Skeletal muscle tissue (tissue), 4 donors: ENCODE data around the gene RTF2. TPM values are rescaled to one million over a fixed set of nuclear protein-coding genes. Genes with fewer than 3 reads are reported as not detected.

Experiments used
- H3K27ac ChIP-seq: one replicate; pipeline ENCODE4 v1.7.0; 2013; ENCODE audit warnings: mild to moderate bottlenecking, low read depth, low read length, inconsistent platforms
- H3K27me3 ChIP-seq, 3 donors: one replicate each; pipeline ENCODE4 v1.7.0; 2013; ENCODE audit warnings: low read length in 3 of 3; ENCODE audit not compliant: control insufficient read depth in 3 of 3, insufficient read depth in 3 of 3
- H3K36me3 ChIP-seq, 3 donors: one replicate each; pipeline ENCODE4 v1.7.0; 2013; ENCODE audit warnings: low read length in 3 of 3; ENCODE audit not compliant: control insufficient read depth in 3 of 3, insufficient read depth in 3 of 3
- H3K4me1 ChIP-seq, 3 donors: one replicate each; pipeline ENCODE4 v1.7.0; 2013; ENCODE audit warnings: low read length in 3 of 3, mild to moderate bottlenecking in 3 of 3; ENCODE audit not compliant: control insufficient read depth in 3 of 3, insufficient read depth in 3 of 3
- H3K4me3 ChIP-seq, 3 donors: one replicate each; pipeline ENCODE4 v1.7.0; 2013; ENCODE audit warnings: low read length in 3 of 3
- H3K9ac ChIP-seq, 3 donors: one replicate each; pipeline ENCODE4 v1.7.0; 2013; ENCODE audit warnings: low read length in 3 of 3, mild to moderate bottlenecking in 3 of 3, moderate library complexity in 2 of 3, low read depth in 1 of 3
- H3K9me3 ChIP-seq, 3 donors: one replicate each; pipeline ENCODE4 v1.7.0; 2013; ENCODE audit warnings: low read length in 3 of 3; ENCODE audit not compliant: control insufficient read depth in 3 of 3
- total RNA-seq: library from RNA; depleted of rRNA; stranded (reverse); fragments of >200 nt; gene quantifications from one replicate; pipeline ENCODE4 v1.2.3, GENCODE V29; 2014
- donor health status: Osteomylitis.

RTF2 gene
- total RNA-seq, 1 donor from 2014 or later, result 68.4 TPM

GRCh38 chr20:56433880-56434255, 34.6 kb upstream of the RTF2 start:
- Histone ChIP-seq H3K36me3 (no peaks in the 10 kb centered on the region), H3K4me1 (no peaks in the 10 kb centered on the region), H3K4me3 (no peak overlapping the region), H3K27ac (no peak overlapping the region), H3K9me3 (no peaks in the 10 kb centered on the region), H3K9ac (no peak overlapping the region), H3K27me3 (peaks cover 0 to 3% (median 0%) of the 10 kb centered on the region in 3 donors)

- Histone ChIP-seq H3K9ac (no peak overlapping the region), H3K27me3 (peaks cover 0 to 3% (median 0%) of the 10 kb centered on the region in 3 donors), H3K36me3 (no peaks in the 10 kb centered on the region), H3K9me3 (no peaks in the 10 kb centered on the region), H3K27ac (no peak overlapping the region), H3K4me3 (no peak overlapping the region), H3K4me1 (peaks cover 0 to 2% (median 2%) of the 10 kb centered on the region in 3 donors)
Measured at GRCh38 chr20:56437196-56437960, 31.0 kb upstream of the RTF2 start.

- Histone ChIP-seq H3K9me3 (no peaks in the 10 kb centered on the region), H3K4me1 (peaks cover 0 to 2% (median 2%) of the 10 kb centered on the region in 3 donors), H3K9ac (no peak overlapping the region), H3K4me3 (no peak overlapping the region), H3K27ac (no peak overlapping the region), H3K27me3 (peaks cover 0 to under 1% (median 0%) of the 10 kb centered on the region in 3 donors), H3K36me3 (no peaks in the 10 kb centered on the region)
Measured at GRCh38 chr20:56438284-56438683, 30.1 kb upstream of the RTF2 start.

- H3K9ac ChIP-seq, result no peak overlapping the region
- peak overlapping the region; percentile 25 for H3K27ac ChIP-seq
- no peaks in the 10 kb centered on the region for H3K36me3 ChIP-seq
- no peak overlapping the region for H3K4me3 ChIP-seq
- no peaks in the 10 kb centered on the region for H3K9me3 ChIP-seq
- peaks cover 0 to 2% (median 2%) of the 10 kb centered on the region in 3 donors for H3K4me1 ChIP-seq
- H3K27me3 ChIP-seq, result peaks cover 0 to 11% (median 2%) of the 10 kb centered on the region in 3 donors
Measured at GRCh38 chr20:56439771-56440291, 28.6 kb upstream of the RTF2 start.

GRCh38 chr20:56440346-56441007, 27.9 kb upstream of the RTF2 start:
- H3K4me1 ChIP-seq, result peaks cover 0 to 2% (median 2%) of the 10 kb centered on the region in 3 donors

GRCh38 chr20:56442389-56443365, 25.8 kb upstream of the RTF2 start:
- Histone ChIP-seq H3K4me3 (no peak overlapping the region), H3K27me3 (peaks cover 2 to 13% (median 3%) of the 10 kb centered on the region in 3 donors), H3K27ac (no peak overlapping the region), H3K4me1 (peaks cover 0 to 2% (median 2%) of the 10 kb centered on the region in 3 donors), H3K9me3 (no peaks in the 10 kb centered on the region), H3K36me3 (no peaks in the 10 kb centered on the region), H3K9ac (no peak overlapping the region)

More at GRCh38 chr20:56440346-56441007, 27.9 kb upstream of the RTF2 start:
- Histone ChIP-seq H3K4me3 (no peak overlapping the region), H3K27me3 (peaks cover 2 to 13% (median 3%) of the 10 kb centered on the region in 3 donors), H3K9me3 (no peaks in the 10 kb centered on the region), H3K36me3 (no peaks in the 10 kb centered on the region), H3K9ac (no peak overlapping the region), H3K27ac (peak overlapping the region; percentile 25)

GRCh38 chr20:56443654-56444540, 24.5 kb upstream of the RTF2 start:
- H3K4me1 ChIP-seq, result peaks cover 0 to 2% (median 2%) of the 10 kb centered on the region in 3 donors
- no peaks in the 10 kb centered on the region for H3K9me3 ChIP-seq
- H3K27ac ChIP-seq, result no peak overlapping the region
- H3K4me3 ChIP-seq, result no peak overlapping the region
- peaks cover 2 to 13% (median 3%) of the 10 kb centered on the region in 3 donors for H3K27me3 ChIP-seq
- no peak overlapping the region for H3K9ac ChIP-seq
- H3K36me3 ChIP-seq, result no peaks in the 10 kb centered on the region

GRCh38 chr20:56445130-56445529, 23.3 kb upstream of the RTF2 start:
- peaks cover 2 to 13% (median 3%) of the 10 kb centered on the region in 3 donors for H3K27me3 ChIP-seq
- no peak overlapping the region for H3K4me3 ChIP-seq
- H3K4me1 ChIP-seq, result no peaks in the 10 kb centered on the region
- no peak overlapping the region for H3K9ac ChIP-seq
- no peaks in the 10 kb centered on the region for H3K36me3 ChIP-seq
- no peak overlapping the region for H3K27ac ChIP-seq
- H3K9me3 ChIP-seq, result no peaks in the 10 kb centered on the region

GRCh38 chr20:56445540-56445939, 22.9 kb upstream of the RTF2 start:
- Histone ChIP-seq H3K27me3 (peaks cover 2 to 13% (median 3%) of the 10 kb centered on the region in 3 donors), H3K27ac (no peak overlapping the region), H3K36me3 (no peaks in the 10 kb centered on the region), H3K9ac (no peak overlapping the region), H3K4me1 (no peaks in the 10 kb centered on the region), H3K4me3 (no peak overlapping the region), H3K9me3 (no peaks in the 10 kb centered on the region)
